GM23248 (cell line): ENCODE data around the gene SCN2A. TPM values are rescaled to one million over a fixed set of nuclear protein-coding genes. Genes with fewer than 3 reads are reported as not detected.

Experiments used
- DNase-seq: peaks from one replicate; pipeline ENCODE4 v3.0.0-alpha.2; 2015
- H2AFZ ChIP-seq: fragments of 200-600 bp; sonication (generic); 2 replicates; pipeline ENCODE4 v1.6.1; 2016; ENCODE audit warnings: antibody characterized with exemption
- H3F3A ChIP-seq: fragments of 200-600 bp; sonication (generic); 2 replicates; pipeline ENCODE4 v1.6.1; 2016; ENCODE audit warnings: mild to moderate bottlenecking, antibody characterized with exemption, mixed run types; ENCODE audit not compliant: insufficient read depth
- H3K27ac ChIP-seq: fragments of 200-600 bp; sonication (generic); 2 replicates; pipeline ENCODE4 v1.5.1; 2016; ENCODE audit warnings: mild to moderate bottlenecking
- H3K27me3 ChIP-seq: fragments of 200-600 bp; sonication (generic); replicated peaks from 2 replicates; pipeline ENCODE4 v1.6.1; 2016; ENCODE audit warnings: mild to moderate bottlenecking; ENCODE audit not compliant: insufficient read depth
- H3K36me3 ChIP-seq: fragments of 200-600 bp; sonication (generic); 2 replicates; pipeline ENCODE4 v1.6.1; 2016; ENCODE audit warnings: low read depth, mild to moderate bottlenecking
- H3K4me1 ChIP-seq: fragments of 200-600 bp; sonication (generic); 2 replicates; pipeline ENCODE4 v1.6.1; 2016; ENCODE audit warnings: mild to moderate bottlenecking; ENCODE audit not compliant: insufficient read depth
- H3K4me2 ChIP-seq: fragments of 200-600 bp; sonication (generic); one replicate; pipeline ENCODE4 v1.6.1; 2016; ENCODE audit warnings: mild to moderate bottlenecking; ENCODE audit not compliant: unreplicated experiment
- H3K4me3 ChIP-seq: fragments of 200-600 bp; sonication (generic); 2 replicates; pipeline ENCODE4 v1.5.1; 2016; ENCODE audit warnings: mild to moderate bottlenecking
- H3K79me2 ChIP-seq: fragments of 200-600 bp; sonication (generic); 2 replicates; pipeline ENCODE4 v1.6.1; 2016; ENCODE audit warnings: mild to moderate bottlenecking; ENCODE audit not compliant: insufficient read depth
- H3K9ac ChIP-seq: fragments of 200-600 bp; sonication (generic); 2 replicates; pipeline ENCODE4 v1.6.1; 2016; ENCODE audit warnings: mild to moderate bottlenecking
- H3K9me2 ChIP-seq: fragments of 200-600 bp; sonication (generic); 2 replicates; pipeline ENCODE4 v1.6.1; 2016; ENCODE audit warnings: mixed run types, mild to moderate bottlenecking, moderate library complexity; ENCODE audit not compliant: insufficient read depth
- H3K9me3 ChIP-seq: fragments of 200-600 bp; sonication (generic); one replicate; pipeline ENCODE4 v1.6.1; 2017; ENCODE audit warnings: low read depth
- H4K20me1 ChIP-seq: fragments of 200-600 bp; sonication (generic); 2 replicates; pipeline ENCODE4 v1.6.0; 2016; ENCODE audit not compliant: insufficient read depth
- EZH2 ChIP-seq: fragments of 200-600 bp; sonication (generic); IDR thresholded peaks from 2 replicates; pipeline ENCODE4 v1.6.1; 2018; ENCODE audit warnings: antibody characterized with exemption, mild to moderate bottlenecking; ENCODE audit not compliant: insufficient read depth, poor library complexity, severe bottlenecking
- EZH2phosphoT487 ChIP-seq: fragments of 200-600 bp; sonication (generic); IDR thresholded peaks from 2 replicates; pipeline ENCODE4 v1.6.1; 2018; ENCODE audit warnings: antibody characterized with exemption, moderate library complexity, mild to moderate bottlenecking, low read depth; ENCODE audit not compliant: insufficient read depth
- WGBS, 2 experiments: methylation state at CpG; one replicate each; pipeline ENCODE4 v1.1.6; 2015 to 2017; ENCODE audit warnings: low lambda C conversion rate in 2 of 2, low coverage in 1 of 2; ENCODE audit errors: missing lambda C conversion rate in 2 of 2; 5-methylcytosine and 5-hydroxymethylcytosine counted together
- in situ Hi-C: fragments of 300-500 bp; cut with MboI; formaldehyde crosslinking; loops from 2 replicates; pipeline ENCODE4 v1.15.0; 2020
- polyA plus RNA-seq: library from polyadenylated mRNA; unstranded; fragments of >200 nt; fragmentation: Nextera tagmentation; extraction: Ambion mirVana; gene quantifications from 2 replicates; pipeline ENCODE4 v1.2.1, GENCODE V29; 2016
- total RNA-seq: library from RNA; depleted of rRNA; stranded (reverse); fragments of >200 nt; shearing (Covaris generic); gene quantifications from 2 replicates; pipeline ENCODE4 v1.2.3, GENCODE V29; 2014

The SCN2A gene
- total and polyA plus RNA-seq, 2 experiments from 2014 or later: 1.6 to 2.2 TPM

GRCh38 chr2:165425556-165425955 lies 186.3 kb downstream of the SCN2A start:
- Histone ChIP-seq H3K9me3 (no peaks in the 10 kb centered on the region), H4K20me1 (no peaks in the 10 kb centered on the region), H2AFZ (no peak overlapping the region), H3K27ac (no peak overlapping the region), H3K4me1 (peaks cover 7% of the 10 kb centered on the region), H3K27me3 (no peaks in the 10 kb centered on the region), H3K4me3 (no peak overlapping the region), H3K79me2 (no peaks in the 10 kb centered on the region), H3F3A (no peaks in the 10 kb centered on the region), H3K9ac (no peak overlapping the region), H3K4me2 (no peak overlapping the region), H3K9me2 (no peaks in the 10 kb centered on the region), H3K36me3 (no peaks in the 10 kb centered on the region)
- no peak for DNase-seq
- TF ChIP-seq EZH2phosphoT487 (no peak), EZH2 (no peak)
- in situ Hi-C loops: no loop called here
- 83 to 84% methylated on average over 2 of the region's 2 CpGs for WGBS, 2 experiments

GRCh38 chr2:165427686-165428085 lies 188.5 kb downstream of the SCN2A start:
- Histone ChIP-seq H3K9ac (no peak overlapping the region), H3K4me3 (no peak overlapping the region), H3K36me3 (no peaks in the 10 kb centered on the region), H3K27me3 (no peaks in the 10 kb centered on the region), H3K9me3 (no peaks in the 10 kb centered on the region), H3K27ac (no peak overlapping the region), H3F3A (no peaks in the 10 kb centered on the region), H2AFZ (no peak overlapping the region), H3K4me1 (peaks cover 7% of the 10 kb centered on the region), H3K4me2 (no peak overlapping the region), H3K9me2 (no peaks in the 10 kb centered on the region), H3K79me2 (no peaks in the 10 kb centered on the region), H4K20me1 (no peaks in the 10 kb centered on the region)
- in situ Hi-C loops: no loop called here
- WGBS, 2 experiments: 47 to 58% methylated on average over 4 of the region's 4 CpGs
- TF ChIP-seq EZH2phosphoT487: no peak
- no peak for DNase-seq

GRCh38 chr2:165428926-165429325 lies 189.7 kb downstream of the SCN2A start:
- Histone ChIP-seq H3K79me2 (no peaks in the 10 kb centered on the region), H3K9me3 (no peaks in the 10 kb centered on the region), H3K9me2 (no peaks in the 10 kb centered on the region), H3K27me3 (no peaks in the 10 kb centered on the region), H3K9ac (no peak overlapping the region), H3K27ac (peak overlapping the region; percentile 43), H3F3A (no peaks in the 10 kb centered on the region), H3K4me1 (peaks cover 7% of the 10 kb centered on the region), H4K20me1 (no peaks in the 10 kb centered on the region), H3K4me3 (no peak overlapping the region), H3K36me3 (no peaks in the 10 kb centered on the region), H2AFZ (no peak overlapping the region), H3K4me2 (no peak overlapping the region)
- TF ChIP-seq EZH2 (no peak), EZH2phosphoT487 (no peak)
- WGBS, 2 experiments: 0 to 5% methylated on average over 1 of the region's 1 CpG
- peak; percentile 70 for DNase-seq
- in situ Hi-C loops: no loop called here

GRCh38 chr2:165431014-165431413 lies 191.8 kb downstream of the SCN2A start:
- in situ Hi-C loops: no loop called here

GRCh38 chr2:165432234-165432966 lies 193.2 kb downstream of the SCN2A start:
- H3F3A ChIP-seq: no peaks in the 10 kb centered on the region
- H3K4me3 ChIP-seq: no peak overlapping the region
- no peak overlapping the region for H3K9ac ChIP-seq
- H3K27ac ChIP-seq: no peak overlapping the region
- no peak for DNase-seq
- H3K4me2 ChIP-seq: no peak overlapping the region
- H3K79me2 ChIP-seq: no peaks in the 10 kb centered on the region
- in situ Hi-C loops: no loop called here
- peaks cover 7% of the 10 kb centered on the region for H3K4me1 ChIP-seq
- H3K27me3 ChIP-seq: no peaks in the 10 kb centered on the region
- H3K9me2 ChIP-seq: no peaks in the 10 kb centered on the region
- H4K20me1 ChIP-seq: no peaks in the 10 kb centered on the region
- no peaks in the 10 kb centered on the region for H3K9me3 ChIP-seq
- H3K36me3 ChIP-seq: no peaks in the 10 kb centered on the region
- no peak overlapping the region for H2AFZ ChIP-seq
- no peak for TF ChIP-seq EZH2
- TF ChIP-seq EZH2phosphoT487: no peak

More at GRCh38 chr2:165431014-165431413, 191.8 kb downstream of the SCN2A start:
- no peaks in the 10 kb centered on the region for H3K9me3 ChIP-seq
- no peaks in the 10 kb centered on the region for H3K79me2 ChIP-seq
- no peak overlapping the region for H3K4me3 ChIP-seq
- no peaks in the 10 kb centered on the region for H3K9me2 ChIP-seq
- peaks cover 7% of the 10 kb centered on the region for H3K4me1 ChIP-seq
- H2AFZ ChIP-seq: no peak overlapping the region
- no peak overlapping the region for H3K27ac ChIP-seq
- no peaks in the 10 kb centered on the region for H3K27me3 ChIP-seq
- no peaks in the 10 kb centered on the region for H3F3A ChIP-seq
- no peak overlapping the region for H3K9ac ChIP-seq
- TF ChIP-seq EZH2phosphoT487 (no peak), EZH2 (no peak)
- no peaks in the 10 kb centered on the region for H4K20me1 ChIP-seq
- no peak for DNase-seq
- no peak overlapping the region for H3K4me2 ChIP-seq
- no peaks in the 10 kb centered on the region for H3K36me3 ChIP-seq
